ENCODE measurements around the gene PON3. TPM values are rescaled to one million over a fixed set of nuclear protein-coding genes. Genes with fewer than 3 reads are reported as not detected.

PON3 gene
- total and polyA plus RNA-seq, 4 donors: 0.55 to 5.5 (median 2.5) TPM; not detected in 1

GRCh38 chr7:95421847-95422444 lies 25.8 kb upstream of the PON3 start:
- Histone ChIP-seq H3K27me3 (ENCODE audit: control insufficient read depth in 1 of 2, insufficient read depth in 2 of 2, low read length in 1 of 2) (no peaks in the 10 kb centered on the region), H3K9me3 (ENCODE audit: control insufficient read depth, low read length) (no peaks in the 10 kb centered on the region), H3K27ac (ENCODE audit: low read depth in 1 of 2, low read length in 2 of 2) (no peak overlapping the region), H3K36me3 (ENCODE audit: control insufficient read depth in 1 of 2, insufficient read depth in 2 of 2, low read length in 1 of 2) (peaks cover 0 to 2% of the 10 kb centered on the region in 2 donors), H3K4me1 (ENCODE audit: control insufficient read depth in 1 of 2, insufficient read depth in 2 of 2, low read length in 2 of 2) (no peaks in the 10 kb centered on the region), H3K4me3 (ENCODE audit: low read length in 2 of 2) (no peak overlapping the region)
- ATAC-seq (ENCODE audit: low FRiP score) (no peak), DNase-seq (no peak)
- intact Hi-C loops (cut with DNase I): no loop called here

GRCh38 chr7:95421000-95421846 lies 25.0 kb upstream of the PON3 start:
- no peak overlapping the region for H3K4me3 ChIP-seq (ENCODE audit: low read length in 2 of 2)
- WGBS, 2 donors: 95 to 96% methylated on average over 2 of the region's 2 CpGs
- ATAC-seq (ENCODE audit: low FRiP score) (no peak), DNase-seq (no peak)
- no peaks in the 10 kb centered on the region for H3K4me1 ChIP-seq (ENCODE audit: control insufficient read depth in 1 of 2, insufficient read depth in 2 of 2, low read length in 2 of 2)
- H3K27ac ChIP-seq (ENCODE audit: low read depth in 1 of 2, low read length in 2 of 2): no peak overlapping the region
- H3K36me3 ChIP-seq (ENCODE audit: control insufficient read depth in 1 of 2, insufficient read depth in 2 of 2, low read length in 1 of 2): peaks cover 0 to 2% of the 10 kb centered on the region in 2 donors
- intact Hi-C loops (cut with DNase I): no loop called here
- no peaks in the 10 kb centered on the region for H3K9me3 ChIP-seq (ENCODE audit: control insufficient read depth, low read length)
- H3K27me3 ChIP-seq (ENCODE audit: control insufficient read depth in 1 of 2, insufficient read depth in 2 of 2, low read length in 1 of 2): no peaks in the 10 kb centered on the region

GRCh38 chr7:95412075-95412474 lies 15.9 kb upstream of the PON3 start:
- no peaks in the 10 kb centered on the region for H3K9me3 ChIP-seq (ENCODE audit: control insufficient read depth, low read length)
- 29 to 51% methylated on average over 4 of the region's 4 CpGs for WGBS, 2 donors
- DNase-seq (no peak), ATAC-seq (ENCODE audit: low FRiP score) (no peak)
- H3K4me3 ChIP-seq (ENCODE audit: low read length in 2 of 2): no peak overlapping the region
- H3K4me1 ChIP-seq (ENCODE audit: control insufficient read depth in 1 of 2, insufficient read depth in 2 of 2, low read length in 2 of 2): no peaks in the 10 kb centered on the region
- no peaks in the 10 kb centered on the region for H3K27me3 ChIP-seq (ENCODE audit: control insufficient read depth in 1 of 2, insufficient read depth in 2 of 2, low read length in 1 of 2)
- peaks cover 3 to 9% of the 10 kb centered on the region in 2 donors for H3K36me3 ChIP-seq (ENCODE audit: control insufficient read depth in 1 of 2, insufficient read depth in 2 of 2, low read length in 1 of 2)
- no peak overlapping the region for H3K27ac ChIP-seq (ENCODE audit: low read depth in 1 of 2, low read length in 2 of 2)
- intact Hi-C loops (cut with DNase I): no loop called here

DNA sequence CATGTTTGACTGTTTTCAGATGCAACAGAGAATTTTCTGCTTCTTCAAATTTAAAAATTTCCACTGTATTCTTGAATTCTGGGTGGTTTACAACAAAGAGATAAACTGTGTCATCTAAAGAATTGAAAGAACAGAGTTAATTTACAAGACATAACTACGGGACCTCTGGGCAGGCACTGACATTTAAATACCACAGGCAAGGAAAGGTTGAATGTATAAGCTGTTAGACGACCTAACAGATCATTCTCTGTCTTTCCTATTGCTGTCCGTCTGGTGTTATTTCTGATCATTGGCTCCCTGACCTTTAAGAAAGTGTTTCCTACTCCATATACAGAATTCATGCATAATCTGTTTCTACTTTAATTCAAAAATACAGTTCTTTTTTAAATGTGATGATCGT lies 15.5 kb upstream of the PON3 start:
- intact Hi-C loops (cut with DNase I): no loop called here
- ATAC-seq (ENCODE audit: low FRiP score) (no peak), DNase-seq (no peak)
- Histone ChIP-seq H3K36me3 (ENCODE audit: control insufficient read depth in 1 of 2, insufficient read depth in 2 of 2, low read length in 1 of 2) (peaks cover 3 to 9% of the 10 kb centered on the region in 2 donors), H3K27me3 (ENCODE audit: control insufficient read depth in 1 of 2, insufficient read depth in 2 of 2, low read length in 1 of 2) (no peaks in the 10 kb centered on the region), H3K27ac (ENCODE audit: low read depth in 1 of 2, low read length in 2 of 2) (no peak overlapping the region), H3K9me3 (ENCODE audit: control insufficient read depth, low read length) (no peaks in the 10 kb centered on the region), H3K4me1 (ENCODE audit: control insufficient read depth in 1 of 2, insufficient read depth in 2 of 2, low read length in 2 of 2) (no peaks in the 10 kb centered on the region), H3K4me3 (ENCODE audit: low read length in 2 of 2) (no peak overlapping the region)
- 89 to 91% methylated on average over 4 of the region's 4 CpGs for WGBS, 2 donors

- no peak for DNase-seq
- no peaks in the 10 kb centered on the region for H3K27me3 ChIP-seq (ENCODE audit: control insufficient read depth in 1 of 2, insufficient read depth in 2 of 2, low read length in 1 of 2)
- no peak overlapping the region for H3K27ac ChIP-seq (ENCODE audit: low read depth in 1 of 2, low read length in 2 of 2)
- no peaks in the 10 kb centered on the region for H3K4me1 ChIP-seq (ENCODE audit: control insufficient read depth in 1 of 2, insufficient read depth in 2 of 2, low read length in 2 of 2)
- H3K4me3 ChIP-seq (ENCODE audit: low read length in 2 of 2): no peak overlapping the region
- peaks cover 3 to 9% of the 10 kb centered on the region in 2 donors for H3K36me3 ChIP-seq (ENCODE audit: control insufficient read depth in 1 of 2, insufficient read depth in 2 of 2, low read length in 1 of 2)
- intact Hi-C loops (cut with DNase I): no loop called here
- H3K9me3 ChIP-seq (ENCODE audit: control insufficient read depth, low read length): no peaks in the 10 kb centered on the region
- no peak for ATAC-seq (ENCODE audit: low FRiP score)
- 92 to 95% methylated on average over 3 of the region's 3 CpGs for WGBS, 2 donors
These were observed 14.9 kb upstream of the PON3 start for GRCh38 chr7:95411036-95411435.

GRCh38 chr7:95407751-95408150 lies 11.6 kb upstream of the PON3 start:
- intact Hi-C loops (cut with DNase I): no loop called here
- Histone ChIP-seq H3K4me1 (ENCODE audit: control insufficient read depth in 1 of 2, insufficient read depth in 2 of 2, low read length in 2 of 2) (no peaks in the 10 kb centered on the region), H3K9me3 (ENCODE audit: control insufficient read depth, low read length) (no peaks in the 10 kb centered on the region), H3K36me3 (ENCODE audit: control insufficient read depth in 1 of 2, insufficient read depth in 2 of 2, low read length in 1 of 2) (peaks cover 3 to 9% of the 10 kb centered on the region in 2 donors), H3K27ac (ENCODE audit: low read depth in 1 of 2, low read length in 2 of 2) (no peak overlapping the region), H3K4me3 (ENCODE audit: low read length in 2 of 2) (no peak overlapping the region), H3K27me3 (ENCODE audit: control insufficient read depth in 1 of 2, insufficient read depth in 2 of 2, low read length in 1 of 2) (no peaks in the 10 kb centered on the region)
- 56 to 86% methylated on average over 2 of the region's 2 CpGs for WGBS, 2 donors
- DNase-seq (no peak), ATAC-seq (ENCODE audit: low FRiP score) (no peak)

DNA sequence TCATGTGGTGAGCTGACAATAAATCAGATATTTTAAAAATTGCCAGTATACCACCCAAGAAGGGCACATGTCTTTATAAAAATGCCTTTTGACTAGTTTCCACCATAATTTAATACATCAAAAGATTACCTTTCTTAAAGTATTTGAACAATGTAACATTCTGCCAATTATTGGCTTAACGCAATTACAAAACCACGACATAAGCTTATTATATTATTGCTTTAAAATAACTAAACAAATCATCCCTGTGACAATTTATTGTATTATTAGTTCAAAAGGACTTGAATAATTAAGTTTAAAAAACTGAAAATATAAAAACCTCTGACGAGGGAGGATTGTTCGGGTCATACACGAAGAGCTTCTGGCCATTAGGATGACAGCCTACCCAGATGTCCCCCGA lies 9.6 kb upstream of the PON3 start:
- intact Hi-C loops (cut with DNase I): no loop called here
- Histone ChIP-seq H3K36me3 (ENCODE audit: control insufficient read depth in 1 of 2, insufficient read depth in 2 of 2, low read length in 1 of 2) (peaks cover 3 to 4% of the 10 kb centered on the region in 2 donors), H3K27ac (ENCODE audit: low read depth in 1 of 2, low read length in 2 of 2) (no peak overlapping the region), H3K27me3 (ENCODE audit: control insufficient read depth in 1 of 2, insufficient read depth in 2 of 2, low read length in 1 of 2) (no peaks in the 10 kb centered on the region), H3K4me1 (ENCODE audit: control insufficient read depth in 1 of 2, insufficient read depth in 2 of 2, low read length in 2 of 2) (no peaks in the 10 kb centered on the region), H3K9me3 (ENCODE audit: control insufficient read depth, low read length) (no peaks in the 10 kb centered on the region), H3K4me3 (ENCODE audit: low read length in 2 of 2) (no peak overlapping the region)
- no peak for ATAC-seq (ENCODE audit: low FRiP score)
- DNase-seq: no peak
- WGBS, 2 donors: 96 to 98% methylated on average over 6 of the region's 6 CpGs

GRCh38 chr7:95405208-95405607 lies 9.0 kb upstream of the PON3 start:
- Histone ChIP-seq H3K27me3 (ENCODE audit: control insufficient read depth in 1 of 2, insufficient read depth in 2 of 2, low read length in 1 of 2) (no peaks in the 10 kb centered on the region), H3K9me3 (ENCODE audit: control insufficient read depth, low read length) (no peaks in the 10 kb centered on the region), H3K27ac (ENCODE audit: low read depth in 1 of 2, low read length in 2 of 2) (no peak overlapping the region), H3K4me1 (ENCODE audit: control insufficient read depth in 1 of 2, insufficient read depth in 2 of 2, low read length in 2 of 2) (no peaks in the 10 kb centered on the region), H3K36me3 (ENCODE audit: control insufficient read depth in 1 of 2, insufficient read depth in 2 of 2, low read length in 1 of 2) (peaks cover 3 to 4% of the 10 kb centered on the region in 2 donors), H3K4me3 (ENCODE audit: low read length in 2 of 2) (no peak overlapping the region)
- WGBS, 2 donors: 97% methylated on average over 3 of the region's 3 CpGs
- ATAC-seq (ENCODE audit: low FRiP score): no peak
- intact Hi-C loops (cut with DNase I): no loop called here
- no peak for DNase-seq

GRCh38 chr7:95404316-95404865 lies 8.2 kb upstream of the PON3 start:
- intact Hi-C loops (cut with DNase I): no loop called here
- 14 to 22% methylated on average over 4 of the region's 4 CpGs for WGBS, 2 donors
- H3K27ac ChIP-seq (ENCODE audit: low read depth in 1 of 2, low read length in 2 of 2): no peak overlapping the region
- no peaks in the 10 kb centered on the region for H3K4me1 ChIP-seq (ENCODE audit: control insufficient read depth in 1 of 2, insufficient read depth in 2 of 2, low read length in 2 of 2)
- no peak for ATAC-seq (ENCODE audit: low FRiP score)
- H3K4me3 ChIP-seq (ENCODE audit: low read length in 2 of 2): no peak overlapping the region
- no peaks in the 10 kb centered on the region for H3K9me3 ChIP-seq (ENCODE audit: control insufficient read depth, low read length)
- no peak for DNase-seq
- H3K36me3 ChIP-seq (ENCODE audit: control insufficient read depth in 1 of 2, insufficient read depth in 2 of 2, low read length in 1 of 2): peaks cover 3 to 4% of the 10 kb centered on the region in 2 donors
- H3K27me3 ChIP-seq (ENCODE audit: control insufficient read depth in 1 of 2, insufficient read depth in 2 of 2, low read length in 1 of 2): no peaks in the 10 kb centered on the region
